HG03060 (cell line): ENCODE results near the gene SPATA31A5.
"Not testable (repeated sequence)": the region's sequence is repeated elsewhere in the genome, so short reads cannot be mapped to it uniquely, and the experiment has no call there.

ENCODE experiments used
- ATAC-seq: cut with Tn5 transposase; IDR thresholded peaks from one replicate; pipeline ENCODE4 v1.9.1; 2021; ENCODE audit warnings: low read depth, moderate number of reproducible peaks; ENCODE audit not compliant: unreplicated experiment

The SPATA31A5 gene

GRCh38 chr9:60914107-60914506 lies at the start of gene SPATA31A5:
Gene SPATA31A5 (plus strand): TSS chr9:60914407. CDS start chr9:60914436, 29 bp downstream.
- not testable (repeated sequence) for ATAC-seq

GRCh38 chr9:60962990-60963350 lies 48.8 kb downstream of the SPATA31A5 start:
- ATAC-seq: not testable (repeated sequence)

- not testable (repeated sequence) for ATAC-seq
Measured at GRCh38 chr9:60966382-60966781, 52.2 kb downstream of the SPATA31A5 start.
